K562 (cell line): ENCODE data around the gene RPL10A. TPM values are rescaled to one million over a fixed set of nuclear protein-coding genes. Genes with fewer than 3 reads are reported as not detected.
A peak's percentile ranks its signal among the peaks of the same experiment; 100 is the strongest.

Experiments used
- ATAC-seq: fragments of 200-7000 bp; cut with Tn5 transposase; 3 replicates; pipeline ENCODE4 v1.9.1; 2020; ENCODE audit warnings: moderate library complexity
- BruUV-seq: library from RNA; stranded (reverse); fragments of 400-500 nt; replicated peaks from 2 replicates; lab custom pipeline; 2021; lab: Mats Ljungman, UMichigan
- CTCF ChIA-PET: fragments of 300-600 bp; formaldehyde crosslinking; extraction: SDS; loops from one replicate; lab custom pipeline; 2021; ENCODE audit warnings: low intra/inter-chr PET ratio; lab: Yijun Ruan, JAX
- POLR2A ChIA-PET: fragments of 300-600, 350-650 bp; sonication (Branson Sonifier 250); formaldehyde crosslinking; extraction: SDS; loops from one replicate; lab custom pipeline; 2021; ENCODE audit warnings: antibody characterized with exemption, inconsistent platforms; lab: Yijun Ruan, JAX
- DNase-seq, 4 experiments: peaks; one replicate each; pipeline versions ENCODE4 v3.0.0 to v3.0.0-alpha.2; 2011 to 2018; ENCODE audit warnings: low spot score in 3 of 4, mixed read lengths in 3 of 4; ENCODE audit errors: extremely low read depth in 1 of 4
- FAIRE-seq: peaks from 2 replicates; lab custom pipeline; 2011; peaks lifted over from hg19 to GRCh38; lab: Jason Lieb, UNC
- H2AFZ ChIP-seq: 2 replicates; pipeline ENCODE4 v1.6.0; 2011; ENCODE audit warnings: low read depth, low read length, control low read depth, inconsistent platforms
- H3K27ac ChIP-seq: fragments of 200-600 bp; 3 replicates; pipeline ENCODE4 v1.8.0; 2011; ENCODE audit warnings: low read depth, mild to moderate bottlenecking, control low read depth, inconsistent platforms, low read length, moderate library complexity, mixed read lengths; ENCODE audit errors: extremely low read depth
- H3K27me3 ChIP-seq, 2 experiments: fragments of 300-600 bp in 1 of 2; 2 replicates in 1 of 2; 3 replicates in 1 of 2; pipeline versions ENCODE4 v1.6.0 to v1.8.0; 2011; ENCODE audit warnings: inconsistent platforms in 2 of 2, low read length in 2 of 2, mild to moderate bottlenecking in 1 of 2, mixed read lengths in 1 of 2, moderate library complexity in 1 of 2; ENCODE audit not compliant: control insufficient read depth in 2 of 2, insufficient read depth in 2 of 2
- H3K36me3 ChIP-seq: fragments of 300-600 bp; 3 replicates; pipeline ENCODE4 v1.8.0; 2011; ENCODE audit warnings: mild to moderate bottlenecking, low read length, inconsistent platforms; ENCODE audit not compliant: control insufficient read depth, insufficient read depth
- H3K4me1 ChIP-seq, 2 experiments: fragments of 200-600 bp in 1 of 2; replicated peaks in 1 of 2; 2 replicates in 1 of 2; 3 replicates in 1 of 2; pipeline versions ENCODE4 v1.5.1 to v1.8.0; 2011; ENCODE audit warnings: inconsistent platforms in 2 of 2, low read length in 2 of 2, mild to moderate bottlenecking in 1 of 2, mixed read lengths in 1 of 2, moderate library complexity in 1 of 2; ENCODE audit not compliant: control insufficient read depth in 2 of 2, insufficient read depth in 2 of 2
- H3K4me2 ChIP-seq: 2 replicates; pipeline ENCODE4 v1.6.1; 2011; ENCODE audit warnings: low read length, control low read depth, inconsistent platforms, mixed read lengths; ENCODE audit not compliant: insufficient read depth
- H3K4me3 ChIP-seq: fragments of 200-600 bp; sonication (generic), shearing (Covaris generic); 2 replicates; pipeline ENCODE4 v1.5.1; 2016; ENCODE audit warnings: control low read depth, inconsistent platforms
- H3K79me2 ChIP-seq: fragments of 200-600 bp; 3 replicates; pipeline ENCODE4 v1.8.0; 2011; ENCODE audit warnings: low read length, inconsistent platforms; ENCODE audit not compliant: control insufficient read depth, insufficient read depth
- H3K9ac ChIP-seq, 2 experiments: 2 replicates each; pipeline versions ENCODE4 v1.6.0 to v1.6.1; 2011; ENCODE audit warnings: low read depth in 2 of 2, low read length in 2 of 2, control low read depth in 1 of 2, inconsistent platforms in 1 of 2, mild to moderate bottlenecking in 1 of 2, mixed read lengths in 1 of 2; ENCODE audit not compliant: insufficient read depth in 1 of 2
- H3K9me1 ChIP-seq: one replicate; pipeline ENCODE4 v1.6.0; 2011; ENCODE audit warnings: inconsistent platforms, mild to moderate bottlenecking, low read length, moderate library complexity; ENCODE audit not compliant: control insufficient read depth, insufficient read depth
- H3K9me3 ChIP-seq: replicated peaks from 2 replicates; pipeline ENCODE4 v1.5.1; 2011; ENCODE audit warnings: low read depth, low read length, inconsistent platforms; ENCODE audit not compliant: control insufficient read depth, insufficient read depth
- H4K20me1 ChIP-seq: replicated peaks from 2 replicates; pipeline ENCODE4 v1.6.1; 2011; ENCODE audit warnings: low read length, inconsistent platforms, mixed read lengths; ENCODE audit not compliant: control insufficient read depth, insufficient read depth
- ASH1L ChIP-seq: fragments of 450-650 bp; IDR thresholded peaks from 2 replicates; pipeline ENCODE4 v1.6.1; 2018; ENCODE audit warnings: borderline replicate concordance, mild to moderate bottlenecking, low read depth; ENCODE audit not compliant: partially characterized antibody
- CEBPB ChIP-seq: fragments of 450-650 bp; IDR thresholded peaks from 2 replicates; pipeline ENCODE4 v1.6.1; 2016; ENCODE audit warnings: missing genetic modification characterization, missing compliant biosample characterization
- POLR2A ChIP-seq: fragments of 450-650 bp; conservative IDR thresholded peaks from 2 replicates; pipeline ENCODE4 v1.6.1; 2016
- POLR2G ChIP-seq: fragments of 200-400 bp; formaldehyde crosslinking; IDR thresholded peaks from 2 replicates; pipeline ENCODE4 v1.6.1; 2017; ENCODE audit warnings: low read depth, mild to moderate bottlenecking, antibody characterized with exemption, low read length, moderate library complexity
- TEAD1 ChIP-seq, 2 experiments: fragments of 450-650 bp in 1 of 2; sonication (generic) in 1 of 2; formaldehyde crosslinking; IDR thresholded peaks; 2 replicates each; pipeline versions ENCODE4 v1.4.0 to v1.8.0; 2020 to 2022; ENCODE audit warnings: mild to moderate bottlenecking in 2 of 2, missing genetic modification reagents in 1 of 2
- ZC3H4 ChIP-seq: sonication (generic); formaldehyde crosslinking; IDR thresholded peaks from 2 replicates; pipeline ENCODE4 v1.9.0; 2021; ENCODE audit warnings: missing genetic modification reagents, borderline replicate concordance
- ZNF146 ChIP-seq: IDR thresholded peaks from one replicate; pipeline ENCODE4 v1.6.1; 2018; ENCODE audit warnings: missing compliant biosample characterization; ENCODE audit not compliant: unreplicated experiment
- WGBS: fragments of 100-300 bp; shearing (Covaris generic); methylation state at CpG from one replicate; pipeline ENCODE4 v1.1.6; 2016; ENCODE audit warnings: low coverage, mixed read lengths; ENCODE audit not compliant: insufficient coverage; ENCODE audit errors: missing lambda C conversion rate; 5-methylcytosine and 5-hydroxymethylcytosine counted together
- in situ Hi-C: fragments of 300-500 bp; cut with MboI; formaldehyde crosslinking; loops from 4 replicates; pipeline ENCODE4 v1.15.0; 2018; ENCODE audit warnings: inconsistent platforms, mixed read lengths
- intact Hi-C: fragments of 100-400 bp; cut with micrococcal nuclease; formaldehyde crosslinking; loops from 2 replicates; pipeline ENCODE4 v1.14.2; 2022
- polyA plus RNA-seq, 8 experiments: library from polyadenylated mRNA; depleted of rRNA in 4 of 8; stranded (reverse) in 5 of 8; unstranded in 3 of 8; fragments of >200 nt; fragmentation: Nextera tagmentation in 2 of 8; fragmentation: Illumina TruSeq in 1 of 8; extraction: Ambion mirVana in 2 of 8; extraction: Trizol in 1 of 8; gene quantifications; 2 replicates each; pipeline versions ENCODE4 v1.2.1 to v1.2.3, GENCODE V29; 2011 to 2014; ENCODE audit warnings: inconsistent platforms in 1 of 8, missing spikeins in 1 of 8
- total RNA-seq, 7 experiments: library from RNA; depleted of rRNA in 6 of 7; stranded (reverse); fragments of >200 nt in 6 of 7; fragmentation: Illumina TruSeq in 2 of 7; extraction: Trizol in 2 of 7; gene quantifications; 2 replicates each; pipeline versions ENCODE4 v1.2.1 to v1.2.3, GENCODE V29; 2011 to 2021; ENCODE audit warnings: low replicate concordance in 1 of 7
- TF ChIP-seq, protein P1 (sequence below): fragments of 250-450 bp; sonication (Bioruptor Pico); IDR thresholded peaks from 2 replicates; pipeline ENCODE4 v1.8.0; 2022; ENCODE audit warnings: moderate library complexity, mild to moderate bottlenecking, inconsistent platforms
- TF ChIP-seq, protein P2 (sequence below): sonication (generic); formaldehyde crosslinking; IDR thresholded peaks from 2 replicates; pipeline ENCODE4 v1.8.0; 2022; ENCODE audit warnings: mild to moderate bottlenecking, missing genetic modification reagents

The RPL10A gene
- total and polyA plus RNA-seq, 9 of the 15 experiments (the other 6 are each of a cell fraction or from before 2014, with no cell fraction given): 1,589 to 3,237 (median 2,116) TPM

DNA sequence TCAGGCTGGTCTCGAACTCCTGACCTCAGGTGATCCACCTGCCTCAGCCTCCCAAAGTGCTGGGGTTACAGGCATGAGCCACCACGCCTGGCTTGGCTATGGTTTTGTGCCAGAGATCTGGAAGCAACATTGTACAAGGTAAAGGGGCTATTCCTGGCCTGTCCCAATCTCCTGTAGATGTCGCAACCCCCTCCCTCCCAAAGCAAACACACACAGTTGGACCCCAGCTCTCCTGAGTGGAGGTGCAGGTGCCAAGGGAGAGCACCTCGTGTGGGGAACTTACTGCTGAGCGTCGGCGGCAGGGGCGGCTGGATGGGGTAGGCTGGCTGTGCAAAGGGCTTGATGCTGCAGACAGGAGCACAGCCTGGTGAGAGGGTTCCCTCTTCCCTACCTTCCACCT, 8.8 kb downstream of the RPL10A start:
- Histone ChIP-seq H3K36me3 (peaks cover 19% of the 10 kb centered on the region), H3K4me1 (peaks cover 3 to 25% of the 10 kb centered on the region in 2 experiments; a peak in 4 of 5 replicates), H4K20me1 (peaks cover 10% of the 10 kb centered on the region), H3K27me3 (no peaks in the 10 kb centered on the region), H3K4me3 (no peak overlapping the region), H3K9ac (peak overlapping the region in 1 of 2 experiments; percentile 11; a peak in 1 of 4 replicates), H3K4me2 (no peak overlapping the region), H3K79me2 (peaks cover 4% of the 10 kb centered on the region), H3K9me3 (no peaks in the 10 kb centered on the region), H3K9me1 (no peaks in the 10 kb centered on the region), H2AFZ (no peak overlapping the region), H3K27ac (no peak overlapping the region)
- TF ChIP-seq POLR2G (peak; percentile 49; the same call in 1 of the 2 replicates), CEBPB (tag) (peak; percentile 68), POLR2A (peak; percentile 39; the same call in 1 of the 2 replicates), ZNF146 (no peak)
- 64% methylated on average over 8 of the region's 8 CpGs for WGBS
- ChIA-PET POLR2A (interaction anchor here (0.8 kb wide), 1 partner anchor 9 kb away, joined by 4 read pairs; the partner anchor contains the start of gene RPL10A), CTCF (no interaction called here)
- intact Hi-C loops (no loop called here), in situ Hi-C loops (no loop called here)
- DNase-seq (no peak), ATAC-seq (no peak), FAIRE-seq (no peak)
- no TSS peak for BruUV-seq

DNA sequence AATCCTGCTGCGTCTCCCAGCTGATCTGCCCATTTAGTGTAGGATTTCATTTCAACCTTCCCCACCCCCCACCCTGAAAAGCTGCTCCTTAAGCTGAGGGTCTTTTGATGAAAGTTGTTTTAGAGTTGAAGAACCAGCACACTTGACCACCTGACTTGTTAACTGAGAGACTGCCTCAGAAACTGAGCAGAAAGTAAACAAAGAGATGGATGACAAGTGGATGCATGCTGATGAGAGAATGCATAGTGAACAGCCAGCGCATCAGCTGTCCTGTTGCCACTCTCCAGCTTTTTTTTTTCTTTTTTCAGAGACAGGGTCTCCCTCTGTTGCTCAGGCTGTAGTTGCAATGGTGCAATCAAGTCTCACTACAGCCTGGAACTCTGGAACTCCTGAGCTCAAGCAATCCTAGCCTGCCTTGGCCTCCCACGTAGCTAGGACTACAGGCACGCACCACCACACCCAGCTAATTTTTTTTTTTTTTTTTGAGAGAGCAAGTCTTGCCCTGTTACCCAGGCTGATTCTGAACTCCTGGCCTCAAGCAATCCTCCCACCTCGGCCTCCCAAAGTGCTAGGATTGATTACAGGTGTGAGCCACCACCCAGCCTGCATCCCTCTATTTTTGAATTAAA, 9.5 kb downstream of the RPL10A start:
- DNase-seq: no peak
- no peaks in the 10 kb centered on the region for H3K9me1 ChIP-seq
- no TSS peak for BruUV-seq
- H2AFZ ChIP-seq: no peak overlapping the region
- H3K79me2 ChIP-seq: no peaks in the 10 kb centered on the region
- intact Hi-C loops (no loop called here), in situ Hi-C loops (no loop called here)
- ChIA-PET POLR2A (interaction anchor here (0.6 to 4.5 kb wide), 4 partner anchors 9 to 230 kb away, joined by 3 to 34 read pairs (median 6); partner anchors contain the start of gene RPL10A), CTCF (no interaction called here)
- no peaks in the 10 kb centered on the region for H3K9me3 ChIP-seq
- no peak overlapping the region for H3K4me3 ChIP-seq
- H3K27me3 ChIP-seq: no peaks in the 10 kb centered on the region
- no peak overlapping the region for H3K27ac ChIP-seq
- no peak for ATAC-seq
- H3K36me3 ChIP-seq: peaks cover 13% of the 10 kb centered on the region; the same call in 1 of the 3 replicates
- FAIRE-seq: no peak
- H3K4me2 ChIP-seq: no peak overlapping the region
- peaks cover 4% of the 10 kb centered on the region; the same call in 1 of the 2 replicates for H4K20me1 ChIP-seq
- 70% methylated on average over 5 of the region's 5 CpGs for WGBS
- H3K9ac ChIP-seq: no peak overlapping the region
- H3K4me1 ChIP-seq: peaks cover 0 to 25% of the 10 kb centered on the region in 2 experiments; a peak in 3 of 5 replicates
- TF ChIP-seq ZC3H4 (CRISPR knock-in tag) (no peak), ASH1L (no peak), TEAD1 (CRISPR knock-in tag; IDR thresholded peaks at IDR 0.05) (no peak)
- TF ChIP-seq, protein P1, sequence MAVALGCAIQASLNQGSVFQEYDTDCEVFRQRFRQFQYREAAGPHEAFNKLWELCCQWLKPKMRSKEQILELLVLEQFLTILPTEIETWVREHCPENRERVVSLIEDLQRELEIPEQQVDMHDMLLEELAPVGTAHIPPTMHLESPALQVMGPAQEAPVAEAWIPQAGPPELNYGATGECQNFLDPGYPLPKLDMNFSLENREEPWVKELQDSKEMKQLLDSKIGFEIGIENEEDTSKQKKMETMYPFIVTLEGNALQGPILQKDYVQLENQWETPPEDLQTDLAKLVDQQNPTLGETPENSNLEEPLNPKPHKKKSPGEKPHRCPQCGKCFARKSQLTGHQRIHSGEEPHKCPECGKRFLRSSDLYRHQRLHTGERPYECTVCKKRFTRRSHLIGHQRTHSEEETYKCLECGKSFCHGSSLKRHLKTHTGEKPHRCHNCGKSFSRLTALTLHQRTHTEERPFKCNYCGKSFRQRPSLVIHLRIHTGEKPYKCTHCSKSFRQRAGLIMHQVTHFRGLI (CRISPR knock-in tag): no peak
- TF ChIP-seq, protein P2, sequence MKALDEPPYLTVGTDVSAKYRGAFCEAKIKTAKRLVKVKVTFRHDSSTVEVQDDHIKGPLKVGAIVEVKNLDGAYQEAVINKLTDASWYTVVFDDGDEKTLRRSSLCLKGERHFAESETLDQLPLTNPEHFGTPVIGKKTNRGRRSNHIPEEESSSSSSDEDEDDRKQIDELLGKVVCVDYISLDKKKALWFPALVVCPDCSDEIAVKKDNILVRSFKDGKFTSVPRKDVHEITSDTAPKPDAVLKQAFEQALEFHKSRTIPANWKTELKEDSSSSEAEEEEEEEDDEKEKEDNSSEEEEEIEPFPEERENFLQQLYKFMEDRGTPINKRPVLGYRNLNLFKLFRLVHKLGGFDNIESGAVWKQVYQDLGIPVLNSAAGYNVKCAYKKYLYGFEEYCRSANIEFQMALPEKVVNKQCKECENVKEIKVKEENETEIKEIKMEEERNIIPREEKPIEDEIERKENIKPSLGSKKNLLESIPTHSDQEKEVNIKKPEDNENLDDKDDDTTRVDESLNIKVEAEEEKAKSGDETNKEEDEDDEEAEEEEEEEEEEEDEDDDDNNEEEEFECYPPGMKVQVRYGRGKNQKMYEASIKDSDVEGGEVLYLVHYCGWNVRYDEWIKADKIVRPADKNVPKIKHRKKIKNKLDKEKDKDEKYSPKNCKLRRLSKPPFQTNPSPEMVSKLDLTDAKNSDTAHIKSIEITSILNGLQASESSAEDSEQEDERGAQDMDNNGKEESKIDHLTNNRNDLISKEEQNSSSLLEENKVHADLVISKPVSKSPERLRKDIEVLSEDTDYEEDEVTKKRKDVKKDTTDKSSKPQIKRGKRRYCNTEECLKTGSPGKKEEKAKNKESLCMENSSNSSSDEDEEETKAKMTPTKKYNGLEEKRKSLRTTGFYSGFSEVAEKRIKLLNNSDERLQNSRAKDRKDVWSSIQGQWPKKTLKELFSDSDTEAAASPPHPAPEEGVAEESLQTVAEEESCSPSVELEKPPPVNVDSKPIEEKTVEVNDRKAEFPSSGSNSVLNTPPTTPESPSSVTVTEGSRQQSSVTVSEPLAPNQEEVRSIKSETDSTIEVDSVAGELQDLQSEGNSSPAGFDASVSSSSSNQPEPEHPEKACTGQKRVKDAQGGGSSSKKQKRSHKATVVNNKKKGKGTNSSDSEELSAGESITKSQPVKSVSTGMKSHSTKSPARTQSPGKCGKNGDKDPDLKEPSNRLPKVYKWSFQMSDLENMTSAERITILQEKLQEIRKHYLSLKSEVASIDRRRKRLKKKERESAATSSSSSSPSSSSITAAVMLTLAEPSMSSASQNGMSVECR: no peak
